Hindlimb muscle (tissue), 1 donor: ENCODE results near the gene HMX3. TPM values are rescaled to one million over a fixed set of nuclear protein-coding genes. Genes with fewer than 3 reads are reported as not detected.
"Not testable (repeated sequence)": the region's sequence is repeated elsewhere in the genome, so short reads cannot be mapped to it uniquely, and the experiment has no call there.

Experiments used
- DNase-seq: peaks from one replicate; pipeline ENCODE4 v3.0.0-alpha.2; 2013
- polyA plus RNA-seq: library from polyadenylated mRNA; unstranded; fragments of 120-200 nt; gene quantifications from one replicate; pipeline ENCODE4 v1.2.1, GENCODE V29; 2013; ENCODE audit not compliant: insufficient read length

HMX3 gene
- polyA plus RNA-seq, 1 donor: not detected

DNA sequence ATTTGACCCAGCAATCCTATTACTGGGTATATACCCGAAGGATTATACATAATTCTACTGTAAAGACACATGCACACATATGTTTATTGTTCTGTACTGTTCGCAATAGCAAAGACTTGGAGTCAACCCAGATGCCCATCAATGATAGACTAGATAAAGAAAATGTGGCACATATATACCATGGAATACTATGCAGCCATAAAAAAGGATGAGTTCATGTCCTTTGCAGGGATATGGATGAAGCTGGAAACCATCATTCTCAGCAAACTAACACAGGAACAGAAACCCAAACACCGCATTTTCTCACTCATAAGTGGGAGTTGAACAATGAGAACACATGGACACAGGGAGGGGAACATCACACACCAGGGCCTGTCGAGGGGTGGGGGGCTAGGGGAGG is 42.6 kb downstream of the HMX3 start:
- DNase-seq: not testable (repeated sequence)

DNA sequence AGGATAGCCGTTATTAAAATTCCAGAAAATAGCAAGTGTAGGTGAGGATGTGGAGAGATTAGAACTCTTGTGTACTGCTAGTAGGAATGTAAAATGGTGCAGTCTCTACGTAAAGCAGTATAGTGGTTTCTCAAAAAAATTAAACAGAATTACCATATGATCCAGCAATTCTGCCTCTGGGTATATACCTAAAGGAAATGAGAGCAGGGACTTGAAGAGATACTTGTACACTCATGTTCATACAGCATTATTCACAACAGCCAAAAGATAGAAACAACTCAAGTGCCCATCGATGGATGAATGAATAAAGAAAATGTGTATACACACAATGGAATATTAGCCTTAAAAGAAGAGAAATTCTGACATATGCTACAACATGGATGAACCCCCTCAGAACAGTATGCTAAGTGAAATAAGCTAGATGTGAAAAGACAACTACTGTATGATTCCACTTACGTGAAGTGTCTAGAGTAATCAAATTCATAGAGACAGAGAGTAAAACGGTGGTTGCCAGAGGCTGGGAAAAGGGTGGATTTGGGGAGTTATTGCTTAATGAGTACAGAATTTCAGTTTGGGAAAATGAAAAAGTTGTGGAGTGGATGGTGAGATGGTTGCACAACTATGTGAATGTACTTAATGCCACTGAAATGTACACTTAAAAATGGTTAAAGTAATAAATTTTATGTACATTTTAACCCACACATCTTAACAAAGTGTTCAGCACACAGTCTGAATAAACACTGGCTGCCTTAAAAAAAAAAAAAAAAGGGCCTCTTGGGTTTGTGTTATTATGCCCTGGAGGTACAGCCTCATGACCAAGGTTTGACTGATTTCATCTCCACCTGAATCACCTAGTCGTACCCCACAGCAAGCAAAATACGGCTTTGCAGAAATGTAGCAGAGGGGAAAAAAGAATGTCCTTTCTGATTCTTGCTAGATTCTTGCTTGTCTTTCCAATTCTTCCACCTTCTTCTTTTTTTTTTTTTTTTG is 44.6 kb downstream of the HMX3 start:
- DNase-seq: no peak

DNA sequence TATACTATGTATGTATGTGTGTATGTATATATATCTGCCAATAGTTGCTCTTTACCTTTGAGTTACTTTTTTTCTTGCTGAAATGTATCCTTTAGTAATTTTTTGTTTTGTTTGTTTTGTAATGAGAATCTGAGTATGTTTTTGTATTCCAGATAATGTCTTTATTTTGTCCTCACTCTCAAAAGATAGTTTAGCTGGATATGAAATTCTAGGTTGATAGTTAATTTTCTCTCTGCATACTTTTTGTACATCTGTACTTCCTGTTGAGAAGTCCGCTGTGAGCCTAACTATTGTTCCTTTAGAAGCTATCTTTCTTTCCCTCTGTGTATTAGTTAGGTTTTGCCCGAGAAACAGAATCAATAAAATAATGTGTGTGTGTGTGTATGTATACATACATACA is 48.0 kb downstream of the HMX3 start:
- no peak for DNase-seq

GRCh38 chr10:123187781-123188180 is 52.0 kb downstream of the HMX3 start:
- no peak for DNase-seq

Other genes with a start within 250 kb of the HMX3 start
- gene FAM24A, start 225.4 kb upstream of the HMX3 start, polyA plus RNA-seq: not detected
- 14.1 TPM for gene C10orf88, start 181.7 kb upstream of the HMX3 start, polyA plus RNA-seq
- gene PSTK, start 155.6 kb upstream of the HMX3 start, polyA plus RNA-seq: 4.7 TPM
- 15.2 TPM for gene IKZF5, start 127.2 kb upstream of the HMX3 start, polyA plus RNA-seq
- gene ACADSB, start 127.0 kb upstream of the HMX3 start, polyA plus RNA-seq: 12.5 TPM
- gene HMX2, start 12.2 kb downstream of the HMX3 start, polyA plus RNA-seq: not detected
- 54.5 TPM for gene BUB3, start 18.4 kb downstream of the HMX3 start, polyA plus RNA-seq